K562 (cell line): ENCODE results near the gene CCDC136. TPM values are rescaled to one million over a fixed set of nuclear protein-coding genes. Genes with fewer than 3 reads are reported as not detected.

ENCODE experiments used
- CAMTA2 ChIP-seq: fragments of 250-450 bp; sonication (Bioruptor Pico); conservative IDR thresholded peaks from 2 replicates; pipeline ENCODE4 v1.5.1; 2022
- FOSL1 ChIP-seq: fragments of 200-800 bp; sonication (Bioruptor generic); conservative IDR thresholded peaks from 2 replicates; pipeline ENCODE4 v1.6.1; 2016; ENCODE audit warnings: missing genetic modification characterization, missing compliant biosample characterization
- MTA1 ChIP-seq: fragments of 450-650 bp; IDR thresholded peaks from 2 replicates; pipeline ENCODE4 v1.6.1; 2017; ENCODE audit warnings: borderline replicate concordance
- NEUROD1 ChIP-seq: fragments of 150-350 bp; IDR thresholded peaks from 2 replicates; pipeline ENCODE4 v1.6.1; 2014; ENCODE audit warnings: borderline replicate concordance, low read length, low read depth; ENCODE audit not compliant: partially characterized antibody
- PKNOX1 ChIP-seq: fragments of 450-650 bp; IDR thresholded peaks from 2 replicates; pipeline ENCODE4 v1.6.1; 2016
- POLR2A ChIP-seq: fragments of 450-650 bp; conservative IDR thresholded peaks from 2 replicates; pipeline ENCODE4 v1.6.1; 2016
- RBM14 ChIP-seq: fragments of 200-400 bp; formaldehyde crosslinking; IDR thresholded peaks from 2 replicates; pipeline ENCODE4 v1.6.1; 2018; ENCODE audit warnings: low read depth, mild to moderate bottlenecking, low read length, moderate library complexity, borderline replicate concordance; ENCODE audit not compliant: insufficient read depth
- RNF219 ChIP-seq: fragments of 250-450 bp; sonication (Bioruptor Pico); IDR thresholded peaks from 2 replicates; pipeline ENCODE4 v1.5.0; 2022; ENCODE audit warnings: mild to moderate bottlenecking
- SPI1 ChIP-seq: IDR thresholded peaks from 2 replicates; pipeline ENCODE4 v1.6.1; 2011; ENCODE audit warnings: low read depth, low read length, control low read depth, borderline replicate concordance
- TGIF2 ChIP-seq: sonication (generic); formaldehyde crosslinking; IDR thresholded peaks from 2 replicates; pipeline ENCODE4 v1.8.1; 2022; ENCODE audit warnings: mild to moderate bottlenecking, missing genetic modification reagents, moderate library complexity
- ZBED1 ChIP-seq: IDR thresholded peaks from 2 replicates; pipeline ENCODE4 v1.6.1; 2014
- ZBTB26 ChIP-seq: fragments of 450-650 bp; formaldehyde crosslinking; IDR thresholded peaks from 2 replicates; pipeline ENCODE4 v1.4.0; 2022; ENCODE audit warnings: missing genetic modification characterization
- ZBTB49 ChIP-seq: sonication (generic); formaldehyde crosslinking; IDR thresholded peaks from 2 replicates; pipeline ENCODE4 v1.8.0; 2022; ENCODE audit warnings: missing genetic modification reagents, mild to moderate bottlenecking, borderline replicate concordance
- ZNF133 ChIP-seq: fragments of 250-450 bp; sonication (Bioruptor Pico); IDR thresholded peaks from 2 replicates; pipeline ENCODE4 v1.4.0; 2020; ENCODE audit warnings: mild to moderate bottlenecking
- ZNF282 ChIP-seq: sonication (generic); formaldehyde crosslinking; IDR thresholded peaks from 2 replicates; pipeline ENCODE4 v1.8.1; 2023; ENCODE audit warnings: missing genetic modification reagents
- ZNF518B ChIP-seq: fragments of 250-450 bp; sonication (Bioruptor Pico); IDR thresholded peaks from 2 replicates; pipeline ENCODE4 v1.5.0; 2021; ENCODE audit warnings: mild to moderate bottlenecking, moderate library complexity
- ZNF561 ChIP-seq: fragments of 450-650 bp; formaldehyde crosslinking; conservative IDR thresholded peaks from 2 replicates; pipeline ENCODE4 v1.4.0; 2020; ENCODE audit warnings: mild to moderate bottlenecking, moderate library complexity
- polyA plus RNA-seq, 8 experiments: library from polyadenylated mRNA; depleted of rRNA in 4 of 8; stranded (reverse) in 5 of 8; unstranded in 3 of 8; fragments of >200 nt; fragmentation: Nextera tagmentation in 2 of 8; fragmentation: Illumina TruSeq in 1 of 8; extraction: Ambion mirVana in 2 of 8; extraction: Trizol in 1 of 8; gene quantifications; 2 replicates each; pipeline versions ENCODE4 v1.2.1 to v1.2.3, GENCODE V29; 2011 to 2014; ENCODE audit warnings: inconsistent platforms in 1 of 8, missing spikeins in 1 of 8
- total RNA-seq, 7 experiments: library from RNA; depleted of rRNA in 6 of 7; stranded (reverse); fragments of >200 nt in 6 of 7; fragmentation: Illumina TruSeq in 2 of 7; extraction: Trizol in 2 of 7; gene quantifications; 2 replicates each; pipeline versions ENCODE4 v1.2.1 to v1.2.3, GENCODE V29; 2011 to 2021; ENCODE audit warnings: low replicate concordance in 1 of 7

CCDC136 gene
- total and polyA plus RNA-seq, 9 of the 15 experiments (the other 6 are each of a cell fraction or from before 2014, with no cell fraction given): 2.4 to 40.8 (median 26.5) TPM

- TF ChIP-seq MTA1 (no peak; the same call in 1 of the 2 replicates), ZNF561 (CRISPR knock-in tag) (no peak), ZNF133 (no peak), ZNF518B (CRISPR knock-in tag) (no peak), POLR2A (peak; percentile 90), ZBTB49 (peak; percentile 83; the same call in 1 of the 2 replicates), ZNF282 (CRISPR knock-in tag) (0 out of 2 replicates have a peak, but pooled peaks have one; percentile 47), RBM14 (no peak), ZBED1 (no peak), NEUROD1 (no peak), RNF219 (CRISPR knock-in tag) (no peak), PKNOX1 (no peak; the same call in 1 of the 2 replicates), ZBTB26 (CRISPR knock-in tag) (peak; percentile 91; the same call in 1 of the 2 replicates), FOSL1 (tag) (no peak; the same call in 1 of the 2 replicates), SPI1 (0 out of 2 replicates have a peak, but pooled peaks have one; percentile 22), CAMTA2 (no peak), TGIF2 (no peak)
These were observed 71.0 kb downstream of the CCDC136 start, which contains the start of gene ATP6V1F (continued) for GRCh38 chr7:128862571-128863432.
